Panc1 (cell line): ENCODE measurements around the gene VPS35L. TPM values are rescaled to one million over a fixed set of nuclear protein-coding genes. Genes with fewer than 3 reads are reported as not detected.

ENCODE experiments used
- ATAC-seq: fragments of 200-7000 bp; cut with Tn5 transposase; 2 replicates; pipeline ENCODE4 v1.9.1; 2020; ENCODE audit warnings: mild to moderate bottlenecking, moderate library complexity
- BruUV-seq: library from RNA; stranded (reverse); fragments of 400-500 nt; replicated peaks from 2 replicates; lab custom pipeline; 2021; lab: Mats Ljungman, UMichigan
- CTCF ChIA-PET: fragments of 300-600 bp; sonication (Branson Sonifier 250); formaldehyde crosslinking; loops from one replicate; lab custom pipeline; 2022; ENCODE audit warnings: antibody characterized with exemption; lab: Charles Lee
- POLR2A ChIA-PET: fragments of 300-600 bp; sonication (Branson Sonifier 250); formaldehyde crosslinking; loops from one replicate; lab custom pipeline; 2022; ENCODE audit warnings: antibody characterized with exemption; lab: Charles Lee
- DNase-seq: peaks from one replicate; pipeline ENCODE4 v3.0.0-alpha.2; 2010; ENCODE audit warnings: low read depth, low spot score
- H3K27ac ChIP-seq: 2 replicates; pipeline ENCODE4 v1.5.1; 2011; ENCODE audit warnings: mild to moderate bottlenecking, low read length, inconsistent platforms
- H3K27me3 ChIP-seq: fragments of 200-500 bp; sonication (Bioruptor generic); 2 replicates; pipeline ENCODE4 v1.6.0; 2014; ENCODE audit warnings: low read length, inconsistent platforms; ENCODE audit not compliant: control insufficient read depth, insufficient read depth
- H3K36me3 ChIP-seq: fragments of 200-500 bp; sonication (Bioruptor generic); 2 replicates; pipeline ENCODE4 v1.5.1; 2014; ENCODE audit warnings: inconsistent platforms, mild to moderate bottlenecking, low read length, moderate library complexity; ENCODE audit not compliant: control insufficient read depth, insufficient read depth
- H3K4me1 ChIP-seq: 2 replicates; pipeline ENCODE4 v1.5.1; 2011; ENCODE audit warnings: inconsistent platforms, mild to moderate bottlenecking, low read length, moderate library complexity; ENCODE audit not compliant: control insufficient read depth, insufficient read depth
- H3K4me3 ChIP-seq, 2 experiments: 2 replicates each; pipeline ENCODE4 v1.5.1; 2011 to 2012; ENCODE audit warnings: low read depth in 2 of 2, low read length in 2 of 2, mild to moderate bottlenecking in 2 of 2, inconsistent platforms in 1 of 2, moderate library complexity in 1 of 2
- H3K9me3 ChIP-seq: fragments of 200-500 bp; sonication (Bioruptor generic); 2 replicates; pipeline ENCODE4 v1.5.1; 2014; ENCODE audit warnings: low read depth, mild to moderate bottlenecking, inconsistent platforms, low read length, moderate library complexity; ENCODE audit not compliant: control insufficient read depth, insufficient read depth
- CTCF ChIP-seq: fragments of 450-650 bp; IDR thresholded peaks from 2 replicates; pipeline ENCODE4 v1.5.1; 2017; ENCODE audit warnings: mild to moderate bottlenecking
- POLR2AphosphoS5 ChIP-seq: IDR thresholded peaks from 2 replicates; pipeline ENCODE4 v1.6.1; 2012; ENCODE audit warnings: mild to moderate bottlenecking, low read depth, low read length, moderate library complexity
- REST ChIP-seq, 2 experiments: IDR thresholded peaks; 2 replicates each; pipeline ENCODE4 v1.6.1; 2011 to 2012; ENCODE audit warnings: low read depth in 2 of 2, control low read depth in 1 of 2, low read length in 1 of 2, mild to moderate bottlenecking in 1 of 2, moderate library complexity in 1 of 2; ENCODE audit not compliant: insufficient read depth in 1 of 2
- SIN3A ChIP-seq: IDR thresholded peaks from 2 replicates; pipeline ENCODE4 v1.6.1; 2012; ENCODE audit warnings: low read depth, mild to moderate bottlenecking, low read length, moderate library complexity, borderline replicate concordance; ENCODE audit not compliant: insufficient read depth
- TCF7L2 ChIP-seq: IDR thresholded peaks from 2 replicates; pipeline ENCODE4 v1.6.1; 2011; ENCODE audit warnings: mild to moderate bottlenecking, low read depth, low read length, inconsistent platforms
- in situ Hi-C: cut with HindIII; loops from 2 replicates; pipeline ENCODE4 v1.10.0; 2016; ENCODE audit warnings: low sequenced_read_pairs, low pct_unique_long_range_greater_than_20kb
- intact Hi-C: fragments of 100-400 bp; cut with micrococcal nuclease; formaldehyde crosslinking; loops from one replicate; pipeline ENCODE4 v1.10.0; 2022; ENCODE audit not compliant: unreplicated experiment
- total RNA-seq: library from RNA; stranded (reverse); gene quantifications from one replicate; pipeline ENCODE4 v1.2.1, GENCODE V29; 2021; ENCODE audit not compliant: unreplicated experiment

Gene VPS35L
- total RNA-seq, 1 experiment from 2014 or later, result 124 TPM

GRCh38 chr16:19696961-19697360 is 141.5 kb downstream of the VPS35L start:
- H3K27ac ChIP-seq, result no peak overlapping the region
- no TSS peak for BruUV-seq
- no peak for TF ChIP-seq CTCF
- no peak for TF ChIP-seq POLR2AphosphoS5
- no peak for TF ChIP-seq TCF7L2
- TF ChIP-seq REST (IDR thresholded peaks at IDR 0.05; ENCODE audit: insufficient read depth in 1 of 2, low read depth in 2 of 2, low read length in 1 of 2), result no peak
- TF ChIP-seq SIN3A, result no peak
- H3K4me3 ChIP-seq, result no peak overlapping the region
- CTCF ChIA-PET, result no interaction called here
- POLR2A ChIA-PET, result no interaction called here
- intact Hi-C loops (no loop called here), in situ Hi-C loops (no loop called here)
- H3K4me1 ChIP-seq, result peaks cover 11% of the 10 kb centered on the region
- H3K9me3 ChIP-seq, result no peaks in the 10 kb centered on the region
- H3K36me3 ChIP-seq, result no peaks in the 10 kb centered on the region
- ATAC-seq (no peak), DNase-seq (no peak)
- H3K27me3 ChIP-seq, result no peaks in the 10 kb centered on the region

- POLR2A ChIA-PET, result no interaction called here
- intact Hi-C loops, result no loop called here
These were observed 142.3 kb downstream of the VPS35L start for GRCh38 chr16:19697756-19698318.

More at GRCh38 chr16:19697756-19698318, 142.3 kb downstream of the VPS35L start:
- CTCF ChIA-PET, result no interaction called here
- TF ChIP-seq TCF7L2 (no peak), REST (IDR thresholded peaks at IDR 0.05; ENCODE audit: insufficient read depth in 1 of 2, low read depth in 2 of 2, low read length in 1 of 2) (no peak), SIN3A (no peak), CTCF (no peak), POLR2AphosphoS5 (no peak)
- no peak for DNase-seq
- no peak overlapping the region for H3K4me3 ChIP-seq
- in situ Hi-C loops, result no loop called here
- H3K9me3 ChIP-seq, result no peaks in the 10 kb centered on the region
- peaks cover 11% of the 10 kb centered on the region for H3K4me1 ChIP-seq
- H3K27ac ChIP-seq, result no peak overlapping the region
- ATAC-seq, result no peak
- H3K27me3 ChIP-seq, result no peaks in the 10 kb centered on the region
- BruUV-seq, result no TSS peak
- H3K36me3 ChIP-seq, result no peaks in the 10 kb centered on the region
